Endometrial microvascular endothelial cells (primary cell): ENCODE data around the gene GKAP1. TPM values are rescaled to one million over a fixed set of nuclear protein-coding genes. Genes with fewer than 3 reads are reported as not detected.

Experiments used
- in situ Hi-C: cut with HindIII; loops from 2 replicates; pipeline ENCODE4 v1.10.0; 2017; ENCODE audit warnings: low sequenced_read_pairs, low pct_unique_long_range_greater_than_20kb; ENCODE audit errors: inconsistent ontology term
- total RNA-seq: library from RNA; depleted of rRNA; stranded (reverse); fragments of >200 nt; gene quantifications from one replicate; pipeline ENCODE4 v1.2.3, GENCODE V29; 2015; ENCODE audit errors: inconsistent ontology term

The GKAP1 gene
- total RNA-seq, 1 donor from 2014 or later: 0.09 TPM

DNA sequence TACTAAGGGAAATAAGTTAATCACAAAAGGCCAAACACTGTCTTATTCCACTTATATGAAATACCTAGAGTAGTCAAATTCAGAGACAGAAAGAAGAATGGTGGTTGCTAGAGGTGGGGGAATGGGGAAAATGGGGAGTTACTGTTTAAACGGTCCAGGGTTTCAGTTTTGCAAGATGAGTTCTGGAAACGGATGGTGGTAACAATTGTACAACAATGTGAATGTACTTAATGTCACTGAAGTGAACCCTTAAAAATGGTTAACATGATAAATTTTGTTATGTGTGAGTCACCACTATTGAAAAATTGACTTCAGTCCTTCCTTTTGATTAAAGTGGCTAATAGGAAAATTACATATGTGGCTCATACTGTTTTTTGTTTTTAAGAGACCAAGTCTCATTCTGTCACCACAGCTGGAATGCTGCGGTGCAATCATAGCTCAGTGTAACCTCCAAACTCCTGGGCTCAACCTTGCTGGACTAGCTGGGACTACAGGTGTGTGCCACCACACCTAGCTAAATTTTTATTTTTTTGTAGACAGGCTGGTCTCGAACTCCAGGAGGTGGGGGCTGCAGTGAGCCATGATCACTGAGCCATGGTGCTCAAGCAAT is 118.5 kb downstream of the GKAP1 start:
- in situ Hi-C loops: no loop called here

DNA sequence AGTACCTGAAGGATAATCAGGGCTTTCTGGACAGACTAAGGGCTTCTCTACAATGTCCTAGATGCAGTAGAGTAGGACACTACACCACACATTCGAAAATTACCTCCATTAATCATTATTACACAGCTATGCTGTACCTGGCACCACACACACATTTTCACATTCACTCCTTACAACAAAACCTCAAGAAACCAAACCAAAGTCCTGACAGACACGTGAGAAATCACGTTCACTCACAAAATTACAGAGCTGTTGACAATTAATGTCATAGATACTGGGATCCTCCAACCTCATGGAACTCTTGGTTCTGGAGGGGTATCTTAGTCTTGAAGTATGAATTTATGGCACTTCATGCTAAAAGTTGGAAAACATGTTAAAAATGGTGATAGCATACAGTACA is 126.1 kb downstream of the GKAP1 start:
- in situ Hi-C loops: no loop called here

Other genes with a start within 250 kb of the GKAP1 start
- 12.4 TPM for gene IDNK, start 194.6 kb downstream of the GKAP1 start, total RNA-seq
- 115 TPM for gene UBQLN1, start 109.8 kb downstream of the GKAP1 start, total RNA-seq
- 0.56 TPM for gene KIF27, start 103.7 kb upstream of the GKAP1 start, total RNA-seq
- gene HNRNPK, start 162.4 kb upstream of the GKAP1 start, total RNA-seq: 675 TPM
- 11.5 TPM for gene RMI1, start 163.0 kb upstream of the GKAP1 start, total RNA-seq